Germinal center (tissue), 1 donor: ENCODE measurements around the gene OR56A1.
"Not testable (repeated sequence)": the region's sequence is repeated elsewhere in the genome, so short reads cannot be mapped to it uniquely, and the experiment has no call there.

Experiments used
- DNase-seq: peaks from one replicate; pipeline ENCODE4 v3.0.0; 2012; ENCODE audit warnings: mixed read lengths, low spot score

OR56A1 gene

GRCh38 chr11:6030708-6031405, at the start of gene OR56A1:
OR56A1 (minus strand) TSS chr11:6030758; CDS start chr11:6027692, 3,066 bp downstream.
- DNase-seq, result no peak

- no peak for DNase-seq
These were observed 48.9 kb upstream of the OR56A1 start for GRCh38 chr11:6079463-6079862.

GRCh38 chr11:6077723-6078122, 47.2 kb upstream of the OR56A1 start:
- no peak for DNase-seq

- not testable (repeated sequence) for DNase-seq
These were observed 45.9 kb upstream of the OR56A1 start for GRCh38 chr11:6076443-6076842.

GRCh38 chr11:6067502-6067901, 36.9 kb upstream of the OR56A1 start:
- no peak for DNase-seq

- no peak for DNase-seq
These were observed 32.3 kb upstream of the OR56A1 start for GRCh38 chr11:6062691-6063358.

GRCh38 chr11:6061475-6061874, 30.9 kb upstream of the OR56A1 start:
- no peak for DNase-seq

- no peak for DNase-seq
These were observed 26.9 kb upstream of the OR56A1 start for GRCh38 chr11:6057452-6057851.

GRCh38 chr11:6055569-6055968, 25.0 kb upstream of the OR56A1 start:
- no peak for DNase-seq

- DNase-seq, result no peak
These were observed 21.8 kb upstream of the OR56A1 start for GRCh38 chr11:6052374-6052773.

GRCh38 chr11:6040874-6041273, 10.3 kb upstream of the OR56A1 start:
- DNase-seq, result no peak

GRCh38 chr11:6027501-6027900, 3.1 kb downstream of the OR56A1 start:
- no peak for DNase-seq

- no peak for DNase-seq
These were observed 5.5 kb downstream of the OR56A1 start for GRCh38 chr11:6025056-6025455.

- DNase-seq, result no peak
These were observed 7.6 kb downstream of the OR56A1 start for GRCh38 chr11:6022956-6023355.

- no peak for DNase-seq
These were observed 17.5 kb downstream of the OR56A1 start for GRCh38 chr11:6013042-6013441.

- no peak for DNase-seq
These were observed 18.4 kb downstream of the OR56A1 start for GRCh38 chr11:6012035-6012668.

- no peak for DNase-seq
These were observed 23.7 kb downstream of the OR56A1 start, which contains the start of gene OR56A4 for GRCh38 chr11:6006846-6007245. OR56A4 (minus strand) TSS chr11:6006946; CDS start chr11:6002992, 3,954 bp downstream.

- DNase-seq, result no peak
These were observed 24.2 kb downstream of the OR56A1 start for GRCh38 chr11:6006395-6006794.

GRCh38 chr11:6002202-6002699, 28.3 kb downstream of the OR56A1 start:
- no peak for DNase-seq

- no peak for DNase-seq
These were observed 35.8 kb downstream of the OR56A1 start for GRCh38 chr11:5994791-5995190.

- peak; percentile 8 for DNase-seq
These were observed 37.8 kb downstream of the OR56A1 start for GRCh38 chr11:5992604-5993251.

GRCh38 chr11:5992150-5992549, 38.4 kb downstream of the OR56A1 start:
- no peak for DNase-seq
